Measurements from ENCODE around the gene RHBDF1.

RHBDF1 gene

DNA sequence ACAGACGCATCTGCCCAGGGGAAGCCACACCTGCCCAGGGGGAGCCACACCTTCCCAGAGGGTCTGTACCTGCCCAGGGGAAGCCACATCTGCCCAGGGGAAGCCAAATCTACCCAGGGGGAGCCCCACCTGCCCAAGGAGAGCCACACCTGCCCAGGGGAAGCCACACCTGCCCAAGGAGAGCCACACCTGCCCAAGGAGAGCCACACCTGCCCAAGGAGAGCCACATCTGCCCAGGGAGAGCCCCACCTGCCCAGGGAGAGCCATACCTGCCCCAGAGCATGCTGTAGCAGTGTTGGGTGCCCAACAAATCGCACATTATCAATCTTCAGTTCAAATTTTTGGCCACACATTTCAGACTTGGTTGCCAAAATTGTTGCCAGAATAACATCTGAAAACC lies 46.4 kb upstream of the RHBDF1 start:
- Histone ChIP-seq H3K36me3 (peaks cover 0 to 49% (median 12%) of the 10 kb centered on the region in 3 donors), H3K9me3 (no peaks in the 10 kb centered on the region), H3K27me3 (no peaks in the 10 kb centered on the region), H3K27ac (no peak overlapping the region), H3K4me3 (no peak overlapping the region), H3K4me1 (peaks cover 0 to 5% (median 0%) of the 10 kb centered on the region in 4 donors)
- DNase-seq, result no peak
- TF ChIP-seq, protein P1, sequence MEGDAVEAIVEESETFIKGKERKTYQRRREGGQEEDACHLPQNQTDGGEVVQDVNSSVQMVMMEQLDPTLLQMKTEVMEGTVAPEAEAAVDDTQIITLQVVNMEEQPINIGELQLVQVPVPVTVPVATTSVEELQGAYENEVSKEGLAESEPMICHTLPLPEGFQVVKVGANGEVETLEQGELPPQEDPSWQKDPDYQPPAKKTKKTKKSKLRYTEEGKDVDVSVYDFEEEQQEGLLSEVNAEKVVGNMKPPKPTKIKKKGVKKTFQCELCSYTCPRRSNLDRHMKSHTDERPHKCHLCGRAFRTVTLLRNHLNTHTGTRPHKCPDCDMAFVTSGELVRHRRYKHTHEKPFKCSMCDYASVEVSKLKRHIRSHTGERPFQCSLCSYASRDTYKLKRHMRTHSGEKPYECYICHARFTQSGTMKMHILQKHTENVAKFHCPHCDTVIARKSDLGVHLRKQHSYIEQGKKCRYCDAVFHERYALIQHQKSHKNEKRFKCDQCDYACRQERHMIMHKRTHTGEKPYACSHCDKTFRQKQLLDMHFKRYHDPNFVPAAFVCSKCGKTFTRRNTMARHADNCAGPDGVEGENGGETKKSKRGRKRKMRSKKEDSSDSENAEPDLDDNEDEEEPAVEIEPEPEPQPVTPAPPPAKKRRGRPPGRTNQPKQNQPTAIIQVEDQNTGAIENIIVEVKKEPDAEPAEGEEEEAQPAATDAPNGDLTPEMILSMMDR (IDR thresholded peaks at IDR 0.05), result no peak
- intact Hi-C loops (cut with DNase I; ENCODE audit: low total_unique reads), result no loop called here

DNA sequence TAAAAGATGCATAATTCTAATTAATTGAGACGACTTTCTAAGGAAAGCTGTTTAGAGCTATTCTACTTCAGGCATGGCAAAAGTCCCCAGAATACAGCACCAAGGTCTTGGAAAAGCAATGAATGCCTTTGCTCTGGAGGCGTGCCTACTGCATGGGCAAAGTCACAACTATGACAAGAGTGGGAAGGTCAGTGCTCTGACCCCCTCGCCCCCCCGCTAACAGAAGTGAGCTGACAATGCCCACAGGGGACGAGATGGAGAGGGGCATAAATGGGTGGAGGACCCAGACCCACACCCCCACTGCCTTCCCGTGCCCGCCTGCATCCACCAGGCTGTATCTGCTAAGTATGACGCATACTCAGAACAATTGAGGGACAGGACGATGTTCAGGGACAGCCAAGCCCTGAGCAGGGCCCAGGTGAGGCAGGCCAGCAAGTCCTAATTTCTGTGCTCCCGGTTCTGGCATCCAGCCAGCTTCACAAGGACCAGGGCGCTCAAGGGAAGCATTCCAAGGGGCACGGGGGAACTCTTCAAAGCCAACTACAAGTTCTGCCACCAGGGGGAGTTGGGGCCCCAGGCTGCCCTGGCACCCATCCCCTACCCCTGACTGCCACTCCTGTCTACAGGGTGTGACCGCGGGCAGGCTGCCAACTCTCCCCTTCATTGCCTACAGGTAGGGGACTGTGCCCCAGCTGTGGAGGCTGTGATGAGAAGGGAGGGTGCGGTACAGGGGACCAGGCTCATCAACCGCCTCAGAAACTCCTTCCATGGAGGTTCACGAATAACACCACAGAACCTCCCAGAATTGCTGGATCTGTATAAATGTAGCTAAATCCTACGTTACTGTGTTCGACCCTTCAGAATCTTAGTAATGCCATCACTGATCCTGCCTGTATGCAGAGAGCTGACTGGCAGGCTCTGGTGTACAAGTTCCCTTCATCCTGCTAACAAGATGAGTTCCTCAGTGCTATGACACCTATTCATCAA lies 45.2 kb upstream of the RHBDF1 start:
- intact Hi-C loops (cut with DNase I; ENCODE audit: low total_unique reads), result no loop called here
- no peak for DNase-seq
- no peak overlapping the region for H3K27ac ChIP-seq
- H3K4me3 ChIP-seq, result no peak overlapping the region
- TF ChIP-seq, protein P1 (IDR thresholded peaks at IDR 0.05), result peak; percentile 38 to 51
- peaks cover 0 to 13% (median 7%) of the 10 kb centered on the region in 4 donors for H3K4me1 ChIP-seq
- H3K9me3 ChIP-seq, result no peaks in the 10 kb centered on the region
- H3K27me3 ChIP-seq, result no peaks in the 10 kb centered on the region
- peaks cover 3 to 51% (median 7%) of the 10 kb centered on the region in 3 donors for H3K36me3 ChIP-seq

DNA sequence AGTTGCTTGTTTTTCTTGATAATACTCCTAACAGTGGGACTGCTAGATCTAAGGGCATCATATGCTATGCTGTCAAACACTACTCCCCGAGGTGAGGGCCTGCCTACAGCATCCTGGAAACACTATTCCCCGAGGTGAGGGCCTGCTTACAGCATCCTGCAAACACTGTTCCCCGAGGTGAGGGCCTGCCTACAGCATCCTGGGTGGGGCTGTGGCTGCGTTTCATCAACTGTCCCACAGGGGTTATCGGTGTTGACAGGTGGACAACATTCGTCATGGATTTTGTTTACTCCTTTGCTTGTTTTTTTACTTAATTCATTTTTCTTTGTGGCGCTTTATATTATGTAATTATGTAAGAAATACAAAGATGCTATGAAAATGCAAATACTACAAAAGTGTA lies 43.6 kb upstream of the RHBDF1 start:
- no peak overlapping the region for H3K27ac ChIP-seq
- no peak for DNase-seq
- no peaks in the 10 kb centered on the region for H3K27me3 ChIP-seq
- peaks cover 0 to 12% (median 7%) of the 10 kb centered on the region in 4 donors for H3K4me1 ChIP-seq
- H3K4me3 ChIP-seq, result no peak overlapping the region
- H3K36me3 ChIP-seq, result peaks cover 10 to 64% (median 20%) of the 10 kb centered on the region in 3 donors
- H3K9me3 ChIP-seq, result no peaks in the 10 kb centered on the region
- TF ChIP-seq, protein P1 (IDR thresholded peaks at IDR 0.05), result no peak
- intact Hi-C loops (cut with DNase I; ENCODE audit: low total_unique reads), result no loop called here

DNA sequence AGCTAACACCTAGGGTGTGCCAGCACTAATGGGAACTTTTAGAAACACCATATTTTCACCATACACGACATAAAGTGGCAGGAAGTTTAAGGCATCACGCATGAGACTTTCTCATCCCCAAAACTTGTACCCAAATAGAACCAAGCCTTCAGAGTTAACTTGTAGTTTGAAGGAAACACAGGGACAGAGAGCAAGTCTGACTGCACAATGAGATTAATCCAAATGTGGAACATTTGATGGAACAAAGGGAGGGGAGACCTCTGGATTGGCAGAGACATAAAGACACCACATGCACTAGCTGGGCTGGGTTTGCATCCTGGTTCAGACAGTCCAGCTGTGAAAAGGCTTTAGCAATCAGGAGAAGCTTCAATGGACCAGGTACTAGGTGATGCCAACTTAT lies 41.9 kb upstream of the RHBDF1 start:
- H3K4me1 ChIP-seq, result peaks cover 0 to 8% (median 7%) of the 10 kb centered on the region in 4 donors
- no peak overlapping the region for H3K27ac ChIP-seq
- DNase-seq, result no peak
- H3K27me3 ChIP-seq, result no peaks in the 10 kb centered on the region
- peaks cover 10 to 78% (median 27%) of the 10 kb centered on the region in 3 donors for H3K36me3 ChIP-seq
- intact Hi-C loops (cut with DNase I; ENCODE audit: low total_unique reads), result no loop called here
- H3K4me3 ChIP-seq, result no peak overlapping the region
- H3K9me3 ChIP-seq, result no peaks in the 10 kb centered on the region
- TF ChIP-seq, protein P1 (IDR thresholded peaks at IDR 0.05), result no peak

DNA sequence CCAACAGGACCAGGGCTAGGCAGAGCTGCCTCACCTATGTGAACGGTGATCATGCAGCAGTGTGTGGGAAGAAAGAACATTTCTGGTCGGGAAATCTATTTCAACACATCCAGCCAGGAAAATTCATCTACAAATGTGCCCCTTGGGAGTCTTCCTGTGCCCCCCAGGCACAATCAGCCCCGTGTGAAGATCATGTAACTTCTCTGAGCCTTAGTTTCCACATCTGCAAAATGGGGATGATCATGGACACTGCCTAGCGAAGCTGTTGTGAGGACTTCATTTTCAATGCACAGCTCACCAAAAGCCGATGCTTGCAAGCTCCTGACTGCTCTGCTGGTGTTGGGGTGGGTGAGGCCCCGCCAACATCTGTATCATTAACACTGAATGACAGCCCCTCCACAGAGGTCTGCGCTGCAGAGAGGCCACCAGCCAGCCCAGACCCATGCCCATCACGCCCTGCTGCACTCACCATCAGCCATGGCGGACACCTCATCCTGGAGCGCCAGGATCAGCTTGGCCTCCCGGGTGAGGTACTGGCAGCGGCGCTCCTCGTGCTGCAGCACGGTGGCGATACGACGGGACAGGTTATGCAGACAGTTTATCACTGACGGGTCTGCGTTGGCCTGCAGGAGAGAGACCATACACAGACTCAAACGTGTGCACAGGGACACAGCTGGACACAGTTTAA lies 39.9 kb upstream of the RHBDF1 start:
- H3K4me1 ChIP-seq, result peaks cover 0 to 11% (median 7%) of the 10 kb centered on the region in 4 donors
- no peaks in the 10 kb centered on the region for H3K27me3 ChIP-seq
- H3K36me3 ChIP-seq, result peaks cover 10 to 80% (median 27%) of the 10 kb centered on the region in 3 donors
- DNase-seq, result no peak
- no peak overlapping the region for H3K27ac ChIP-seq
- intact Hi-C loops (cut with DNase I; ENCODE audit: low total_unique reads), result no loop called here
- TF ChIP-seq, protein P1 (IDR thresholded peaks at IDR 0.05), result no peak
- no peaks in the 10 kb centered on the region for H3K9me3 ChIP-seq
- no peak overlapping the region for H3K4me3 ChIP-seq

All from tibial artery (tissue), 4 donors.